ENCODE measurements around the gene EID2B.

Gene EID2B

GRCh38 chr19:39496063-39496462 is 36.6 kb downstream of the EID2B start:
- H3K4me3 ChIP-seq (ENCODE audit: low read depth, low read length): no peak overlapping the region
- POLR2A ChIA-PET: interaction anchor here (1.2 kb wide), 2 partner anchors 16 to 60 kb away, joined by 3 to 5 read pairs; partner anchors contain the start of genes RPS16 and TIMM50
- CTCF ChIA-PET: interaction anchor here (0.7 to 7.6 kb wide), 5 partner anchors 9 to 56 kb away, joined by 3 to 45 read pairs (median 4); partner anchors contain the start of gene EID2B
- no peak for TF ChIP-seq CTCF (IDR thresholded peaks at IDR 0.05; ENCODE audit: insufficient read depth, low read length, missing control alignments)
- no peak for DNase-seq (ENCODE audit: low read depth, low spot score)

- ChIA-PET POLR2A (no interaction called here), CTCF (interaction anchor here (0.9 to 7.6 kb wide), 2 partner anchors 20 to 39 kb away, joined by 3 to 45 read pairs; partner anchors contain the start of gene EID2B)
- DNase-seq (ENCODE audit: low read depth, low spot score): no peak
- TF ChIP-seq CTCF (IDR thresholded peaks at IDR 0.05; ENCODE audit: insufficient read depth, low read length, missing control alignments): no peak
- no peak overlapping the region for H3K4me3 ChIP-seq (ENCODE audit: low read depth, low read length)
Measured at GRCh38 chr19:39494661-39495060, 38.0 kb downstream of the EID2B start.

GRCh38 chr19:39492788-39493187 is 39.9 kb downstream of the EID2B start:
- TF ChIP-seq CTCF (IDR thresholded peaks at IDR 0.05; ENCODE audit: insufficient read depth, low read length, missing control alignments): no peak
- no peak overlapping the region for H3K4me3 ChIP-seq (ENCODE audit: low read depth, low read length)
- CTCF ChIA-PET: interaction anchor here (0.7 to 1.2 kb wide), 3 partner anchors 9 to 40 kb away, joined by 3 read pairs; partner anchors contain the start of gene EID2B
- POLR2A ChIA-PET: no interaction called here
- DNase-seq (ENCODE audit: low read depth, low spot score): no peak

- H3K4me3 ChIP-seq (ENCODE audit: low read depth, low read length): no peak overlapping the region
- ChIA-PET POLR2A (no interaction called here), CTCF (interaction anchor here (0.7 to 0.9 kb wide), 2 partner anchors 10 to 11 kb away, joined by 3 read pairs; no protein-coding TSS in a partner anchor)
- DNase-seq (ENCODE audit: low read depth, low spot score): no peak
- no peak for TF ChIP-seq CTCF (IDR thresholded peaks at IDR 0.05; ENCODE audit: insufficient read depth, low read length, missing control alignments)
Measured at GRCh38 chr19:39492225-39492624, 40.4 kb downstream of the EID2B start.

GRCh38 chr19:39489756-39490155 is 42.9 kb downstream of the EID2B start:
- POLR2A ChIA-PET: interaction anchor here (1.0 kb wide), 1 partner anchor 9 kb away, joined by 6 read pairs; the partner anchor contains the start of gene TIMM50
- no peak for DNase-seq (ENCODE audit: low read depth, low spot score)
- H3K4me3 ChIP-seq (ENCODE audit: low read depth, low read length): no peak overlapping the region
- no peak for TF ChIP-seq CTCF (IDR thresholded peaks at IDR 0.05; ENCODE audit: insufficient read depth, low read length, missing control alignments)
- CTCF ChIA-PET: interaction anchor here (0.9 to 1.7 kb wide), 5 partner anchors 8 to 43 kb away, joined by 3 to 5 read pairs (median 3); partner anchors contain the start of genes DLL3 and EID2B

GRCh38 chr19:39483141-39483540 is 49.5 kb downstream of the EID2B start:
- ChIA-PET POLR2A (no interaction called here), CTCF (interaction anchor here (1.2 to 1.4 kb wide), 2 partner anchors 9 to 20 kb away, joined by 4 to 5 read pairs; no protein-coding TSS in a partner anchor)
- TF ChIP-seq CTCF (IDR thresholded peaks at IDR 0.05; ENCODE audit: insufficient read depth, low read length, missing control alignments): no peak

More at GRCh38 chr19:39483141-39483540, 49.5 kb downstream of the EID2B start:
- H3K4me3 ChIP-seq (ENCODE audit: low read depth, low read length): no peak overlapping the region
- DNase-seq (ENCODE audit: low read depth, low spot score): no peak
